Sigmoid colon (tissue), 4 donors: ENCODE results near the gene TSPEAR.

Source experiments
- CTCF ChIP-seq, 4 experiments: fragments of 450-650 bp in 3 of 4; fragments of 200-600 bp in 1 of 4; IDR thresholded peaks; one replicate each; pipeline ENCODE4 v1.5.1; 2016 to 2019; ENCODE audit warnings: antibody characterized with exemption in 4 of 4, mild to moderate bottlenecking in 3 of 4, moderate library complexity in 2 of 4
- POLR2AphosphoS5 ChIP-seq, 4 donors: sonication (generic); formaldehyde crosslinking; IDR thresholded peaks; one replicate each; pipeline ENCODE4 v1.6.1; 2017; ENCODE audit warnings: antibody characterized with exemption in 4 of 4

DNA sequence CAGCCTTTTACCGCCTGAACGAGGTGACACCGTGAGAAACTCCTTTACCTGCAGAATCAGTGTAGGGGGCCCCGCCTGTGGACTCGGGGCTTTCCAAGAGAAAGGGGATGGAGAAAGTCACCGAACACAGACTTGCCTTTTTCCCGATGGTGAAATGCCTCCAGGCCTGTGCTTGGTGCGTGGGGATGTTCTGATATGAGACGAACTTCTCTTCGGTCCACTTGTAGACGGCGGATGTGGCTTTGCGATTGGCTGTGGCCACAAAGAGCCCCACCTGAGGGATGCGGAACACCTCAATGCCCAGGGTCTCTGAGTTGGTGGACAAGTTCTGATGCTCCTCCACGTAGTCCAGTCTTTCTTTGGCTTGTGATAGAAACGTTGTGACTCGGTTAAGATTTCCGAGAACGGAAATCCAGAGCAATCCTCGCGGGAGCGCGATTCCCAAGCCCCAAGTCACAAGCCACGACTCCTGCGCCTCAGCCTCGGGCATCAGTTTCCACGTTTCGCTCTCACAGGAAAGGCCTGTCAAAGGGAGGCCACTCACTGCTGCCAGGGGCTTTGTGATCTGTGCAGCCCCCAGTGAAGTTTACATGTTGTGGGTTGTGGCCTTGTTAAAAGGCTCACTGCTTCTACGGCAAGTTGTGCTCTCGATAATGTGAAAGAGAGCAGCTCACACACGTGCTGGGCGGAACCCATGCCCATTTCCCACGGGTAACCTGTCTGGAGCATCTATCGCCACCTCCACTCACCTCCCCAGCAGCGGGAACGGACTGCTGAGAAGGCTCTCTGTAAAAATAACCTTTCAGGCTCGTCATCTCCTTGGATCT is 184.0 kb downstream of the TSPEAR start:
- TF ChIP-seq CTCF (IDR thresholded peaks at IDR 0.05) (no peak), POLR2AphosphoS5 (IDR thresholded peaks at IDR 0.05) (no peak)
